GM12878 (cell line): ENCODE measurements around the gene MAMLD1.

Source experiments
- GABPA ChIP-seq: IDR thresholded peaks from 2 replicates; pipeline ENCODE4 v1.6.1; 2014; ENCODE audit warnings: antibody characterized with exemption, low read depth, mild to moderate bottlenecking, inconsistent platforms
- HCFC1 ChIP-seq: fragments of 150-350 bp; IDR thresholded peaks from 2 replicates; pipeline ENCODE4 v1.6.1; 2014; ENCODE audit warnings: low read length
- HDGF ChIP-seq: fragments of 450-650 bp; IDR thresholded peaks from 2 replicates; pipeline ENCODE4 v1.6.1; 2016; ENCODE audit warnings: antibody characterized with exemption
- HSF1 ChIP-seq: fragments of 150-350 bp; IDR thresholded peaks from 2 replicates; pipeline ENCODE4 v1.6.1; 2014; ENCODE audit warnings: mild to moderate bottlenecking, low read depth, low read length
- MYC ChIP-seq: IDR thresholded peaks from 2 replicates; pipeline ENCODE4 v1.6.1; 2011; ENCODE audit warnings: mild to moderate bottlenecking, low read length, moderate library complexity, inconsistent platforms; ENCODE audit not compliant: insufficient read depth, insufficient replicate concordance, insufficient read length, severe bottlenecking
- POLR2A ChIP-seq: IDR thresholded peaks from 2 replicates; pipeline ENCODE4 v1.6.1; 2011; ENCODE audit warnings: low read depth, mild to moderate bottlenecking, low read length
- YY1 ChIP-seq: IDR thresholded peaks from 2 replicates; pipeline ENCODE4 v1.6.1; 2011; ENCODE audit warnings: low read depth, mild to moderate bottlenecking, low read length
- ZBTB11 ChIP-seq: fragments of 450-650 bp; formaldehyde crosslinking; IDR thresholded peaks from 2 replicates; pipeline ENCODE4 v1.5.0; 2022; ENCODE audit warnings: mild to moderate bottlenecking, missing genetic modification characterization
- TF ChIP-seq, protein P1 (sequence below): fragments of 450-650 bp; IDR thresholded peaks from 2 replicates; pipeline ENCODE4 v1.6.1; 2017; ENCODE audit warnings: mild to moderate bottlenecking
- TF ChIP-seq, protein P2 (sequence below), 3 experiments: IDR thresholded peaks in 2 of 3; conservative IDR thresholded peaks in 1 of 3; 2 replicates each; pipeline ENCODE4 v1.5.1; 2011; ENCODE audit warnings: low read depth in 3 of 3, low read length in 3 of 3, mild to moderate bottlenecking in 3 of 3, control low read depth in 2 of 3, moderate library complexity in 2 of 3, inconsistent platforms in 1 of 3, mixed read lengths in 1 of 3; ENCODE audit not compliant: control insufficient read depth in 2 of 3, insufficient read depth in 1 of 3; ENCODE audit errors: extremely low read depth in 1 of 3

GRCh38 chrX:150533863-150534262 lies 170.7 kb downstream of the MAMLD1 start:
- no peak for TF ChIP-seq HCFC1
- TF ChIP-seq, protein P1, sequence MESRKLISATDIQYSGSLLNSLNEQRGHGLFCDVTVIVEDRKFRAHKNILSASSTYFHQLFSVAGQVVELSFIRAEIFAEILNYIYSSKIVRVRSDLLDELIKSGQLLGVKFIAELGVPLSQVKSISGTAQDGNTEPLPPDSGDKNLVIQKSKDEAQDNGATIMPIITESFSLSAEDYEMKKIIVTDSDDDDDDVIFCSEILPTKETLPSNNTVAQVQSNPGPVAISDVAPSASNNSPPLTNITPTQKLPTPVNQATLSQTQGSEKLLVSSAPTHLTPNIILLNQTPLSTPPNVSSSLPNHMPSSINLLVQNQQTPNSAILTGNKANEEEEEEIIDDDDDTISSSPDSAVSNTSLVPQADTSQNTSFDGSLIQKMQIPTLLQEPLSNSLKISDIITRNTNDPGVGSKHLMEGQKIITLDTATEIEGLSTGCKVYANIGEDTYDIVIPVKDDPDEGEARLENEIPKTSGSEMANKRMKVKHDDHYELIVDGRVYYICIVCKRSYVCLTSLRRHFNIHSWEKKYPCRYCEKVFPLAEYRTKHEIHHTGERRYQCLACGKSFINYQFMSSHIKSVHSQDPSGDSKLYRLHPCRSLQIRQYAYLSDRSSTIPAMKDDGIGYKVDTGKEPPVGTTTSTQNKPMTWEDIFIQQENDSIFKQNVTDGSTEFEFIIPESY = no peak
- no peak for TF ChIP-seq YY1
- TF ChIP-seq POLR2A = no peak
- TF ChIP-seq MYC = no peak
- TF ChIP-seq, protein P2, sequence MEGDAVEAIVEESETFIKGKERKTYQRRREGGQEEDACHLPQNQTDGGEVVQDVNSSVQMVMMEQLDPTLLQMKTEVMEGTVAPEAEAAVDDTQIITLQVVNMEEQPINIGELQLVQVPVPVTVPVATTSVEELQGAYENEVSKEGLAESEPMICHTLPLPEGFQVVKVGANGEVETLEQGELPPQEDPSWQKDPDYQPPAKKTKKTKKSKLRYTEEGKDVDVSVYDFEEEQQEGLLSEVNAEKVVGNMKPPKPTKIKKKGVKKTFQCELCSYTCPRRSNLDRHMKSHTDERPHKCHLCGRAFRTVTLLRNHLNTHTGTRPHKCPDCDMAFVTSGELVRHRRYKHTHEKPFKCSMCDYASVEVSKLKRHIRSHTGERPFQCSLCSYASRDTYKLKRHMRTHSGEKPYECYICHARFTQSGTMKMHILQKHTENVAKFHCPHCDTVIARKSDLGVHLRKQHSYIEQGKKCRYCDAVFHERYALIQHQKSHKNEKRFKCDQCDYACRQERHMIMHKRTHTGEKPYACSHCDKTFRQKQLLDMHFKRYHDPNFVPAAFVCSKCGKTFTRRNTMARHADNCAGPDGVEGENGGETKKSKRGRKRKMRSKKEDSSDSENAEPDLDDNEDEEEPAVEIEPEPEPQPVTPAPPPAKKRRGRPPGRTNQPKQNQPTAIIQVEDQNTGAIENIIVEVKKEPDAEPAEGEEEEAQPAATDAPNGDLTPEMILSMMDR (IDR thresholded peaks at IDR 0.05 in 2 of 3, conservative IDR thresholded peaks at IDR 0.05 in 1 of 3; ENCODE audit: control insufficient read depth in 2 of 3, extremely low read depth in 1 of 3, insufficient read depth in 1 of 3, low read depth in 3 of 3, low read length in 3 of 3) = no peak
- no peak for TF ChIP-seq ZBTB11
- TF ChIP-seq HSF1 = no peak
- TF ChIP-seq GABPA = no peak
- no peak for TF ChIP-seq HDGF
